CD8-positive, alpha-beta memory T cell (primary cell): ENCODE data around the gene MYH8. TPM values are rescaled to one million over a fixed set of nuclear protein-coding genes. Genes with fewer than 3 reads are reported as not detected.

Source experiments
- CTCF ChIA-PET: fragments of 350-600 bp; sonication (Branson Sonifier 250); formaldehyde crosslinking; loops from one replicate; lab custom pipeline; 2021; ENCODE audit warnings: antibody characterized with exemption; lab: Charles Lee
- POLR2A ChIA-PET: fragments of 350-600 bp; sonication (Branson Sonifier 250); formaldehyde crosslinking; loops from one replicate; lab custom pipeline; 2021; ENCODE audit warnings: antibody characterized with exemption; lab: Charles Lee
- DNase-seq, 5 donors: peaks; one replicate each; pipeline versions ENCODE4 v3.0.0 to v3.0.0-alpha.2; 2020 to 2022; ENCODE audit warnings: mixed read lengths in 1 of 5
- H3K27ac ChIP-seq: one replicate; pipeline ENCODE4 v1.7.0; 2013; ENCODE audit warnings: low read depth, mild to moderate bottlenecking, low read length, moderate library complexity
- H3K27me3 ChIP-seq: 2 replicates; pipeline ENCODE4 v1.7.0; 2013; ENCODE audit warnings: low read length, mild to moderate bottlenecking; ENCODE audit not compliant: insufficient read depth, poor library complexity, severe bottlenecking
- H3K36me3 ChIP-seq: 2 replicates; pipeline ENCODE4 v1.7.0; 2013; ENCODE audit warnings: mild to moderate bottlenecking, low read length, moderate library complexity; ENCODE audit not compliant: insufficient read depth
- H3K4me1 ChIP-seq: 2 replicates; pipeline ENCODE4 v1.7.0; 2013; ENCODE audit warnings: mild to moderate bottlenecking, low read length, moderate library complexity; ENCODE audit not compliant: insufficient read depth
- H3K4me3 ChIP-seq: 2 replicates; pipeline ENCODE4 v1.7.0; 2013; ENCODE audit warnings: mild to moderate bottlenecking, low read length
- H3K9me3 ChIP-seq: 2 replicates; pipeline ENCODE4 v1.7.0; 2013; ENCODE audit warnings: mild to moderate bottlenecking, low read length
- H3K27ac Mint-ChIP-seq, 8 donors: one replicate each; pipeline ENCODE4 v1.8.0; 2020 to 2021; ENCODE audit warnings: mixed read lengths in 8 of 8, mild to moderate bottlenecking in 6 of 8, inconsistent platforms in 3 of 8, moderate library complexity in 3 of 8
- H3K27me3 Mint-ChIP-seq, 2 donors: one replicate each; pipeline ENCODE4 v1.8.0; 2020 to 2021; ENCODE audit warnings: mixed read lengths in 2 of 2, mild to moderate bottlenecking in 1 of 2, moderate library complexity in 1 of 2
- H3K36me3 Mint-ChIP-seq, 3 donors: one replicate each; pipeline ENCODE4 v1.8.0; 2020 to 2021; ENCODE audit warnings: mixed read lengths in 3 of 3, inconsistent platforms in 1 of 3, mild to moderate bottlenecking in 1 of 3
- H3K4me1 Mint-ChIP-seq, 3 donors: one replicate each; pipeline ENCODE4 v1.8.0; 2020 to 2021; ENCODE audit warnings: mixed read lengths in 3 of 3, inconsistent platforms in 1 of 3, mild to moderate bottlenecking in 1 of 3
- H3K4me3 Mint-ChIP-seq, 7 donors: one replicate each; pipeline ENCODE4 v1.8.0; 2020 to 2021; ENCODE audit warnings: mixed read lengths in 7 of 7, mild to moderate bottlenecking in 6 of 7, moderate library complexity in 4 of 7, inconsistent platforms in 2 of 7
- H3K9me3 Mint-ChIP-seq, 5 donors: one replicate each; pipeline ENCODE4 v1.8.0; 2020 to 2022; ENCODE audit warnings: mixed read lengths in 5 of 5, mild to moderate bottlenecking in 3 of 5, moderate library complexity in 2 of 5, inconsistent platforms in 1 of 5
- polyA plus RNA-seq: library from polyadenylated mRNA; unstranded; fragments of 300-500 nt; fragmentation: Illumina TruSeq; gene quantifications from one replicate; pipeline ENCODE4 v1.2.3, GENCODE V29; 2021
- total RNA-seq, 2 experiments: library from RNA; stranded (reverse); gene quantifications; one replicate each; pipeline ENCODE4 v1.2.3, GENCODE V29; 2021

The MYH8 gene
- total and polyA plus RNA-seq, 3 experiments from 2014 or later, result not detected

GRCh38 chr17:10370016-10370608 is 51.6 kb downstream of the MYH8 start:
- Mint-ChIP-seq H3K9me3 (peaks cover 0 to 2% (median 0%) of the 10 kb centered on the region in 5 donors), H3K27me3 (peaks cover 5 to 8% of the 10 kb centered on the region in 2 donors), H3K27ac (no peak overlapping the region), H3K4me1 (no peaks in the 10 kb centered on the region), H3K4me3 (no peak overlapping the region), H3K36me3 (no peaks in the 10 kb centered on the region)
- Histone ChIP-seq H3K4me3 (no peak overlapping the region), H3K36me3 (no peaks in the 10 kb centered on the region), H3K9me3 (no peaks in the 10 kb centered on the region), H3K27ac (no peak overlapping the region), H3K27me3 (no peaks in the 10 kb centered on the region), H3K4me1 (no peaks in the 10 kb centered on the region)
- CTCF ChIA-PET, result no interaction called here
- no peak for DNase-seq
- POLR2A ChIA-PET, result no interaction called here

DNA sequence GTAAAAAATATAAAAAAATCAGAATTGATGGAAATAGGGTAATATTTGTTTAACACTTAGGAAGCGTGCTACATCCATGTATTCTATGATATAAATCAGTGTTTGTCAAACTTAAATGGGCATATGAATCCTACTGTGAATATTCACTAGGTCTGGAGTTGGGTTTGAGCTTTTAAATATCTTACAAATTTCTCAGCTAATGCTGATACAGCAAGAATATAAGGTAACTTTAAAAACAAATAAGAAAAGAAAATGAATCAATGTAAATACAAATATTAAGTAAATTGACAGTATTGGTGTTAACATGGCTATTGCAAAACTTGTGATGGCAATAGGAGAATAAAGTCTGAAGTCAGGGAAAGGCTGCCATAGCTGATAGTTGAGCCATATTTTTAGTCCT is 52.5 kb downstream of the MYH8 start:
- POLR2A ChIA-PET, result no interaction called here

DNA sequence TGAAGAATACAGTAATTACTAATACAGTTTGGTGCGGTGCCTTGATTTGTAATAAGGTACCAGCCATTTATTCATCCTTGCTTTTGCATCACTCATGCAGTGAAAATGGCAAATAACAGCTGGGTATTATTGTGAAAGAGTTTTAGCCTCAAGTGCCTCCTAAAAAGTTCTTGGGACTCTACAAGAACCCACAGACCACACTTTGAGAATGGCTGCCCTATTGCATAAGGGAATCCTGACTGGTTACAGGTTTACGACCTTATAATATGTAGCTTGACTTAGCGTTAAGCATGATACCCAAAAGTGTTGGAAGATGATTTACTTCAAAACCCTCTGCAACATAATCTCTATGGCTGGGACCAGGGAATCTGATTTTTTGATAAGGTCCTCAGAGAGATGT is 53.2 kb downstream of the MYH8 start:
- Histone ChIP-seq H3K36me3 (no peaks in the 10 kb centered on the region), H3K4me3 (no peak overlapping the region), H3K4me1 (no peaks in the 10 kb centered on the region), H3K27me3 (no peaks in the 10 kb centered on the region), H3K9me3 (no peaks in the 10 kb centered on the region), H3K27ac (no peak overlapping the region)
- CTCF ChIA-PET, result no interaction called here
- Mint-ChIP-seq H3K27ac (no peak overlapping the region), H3K4me3 (no peak overlapping the region), H3K36me3 (no peaks in the 10 kb centered on the region), H3K27me3 (peaks cover 0 to 7% of the 10 kb centered on the region in 2 donors), H3K9me3 (peaks cover 0 to 2% (median 0%) of the 10 kb centered on the region in 5 donors), H3K4me1 (no peaks in the 10 kb centered on the region)
- POLR2A ChIA-PET, result no interaction called here
- DNase-seq, result no peak

More for the DNA sequence above, 52.5 kb downstream of the MYH8 start:
- H3K9me3 Mint-ChIP-seq, result peaks cover 0 to 2% (median 0%) of the 10 kb centered on the region in 5 donors
- H3K27ac ChIP-seq, result no peak overlapping the region
- CTCF ChIA-PET, result no interaction called here
- no peak overlapping the region for H3K4me3 ChIP-seq
- H3K27me3 ChIP-seq, result no peaks in the 10 kb centered on the region
- H3K9me3 ChIP-seq, result no peaks in the 10 kb centered on the region
- H3K36me3 Mint-ChIP-seq, result no peaks in the 10 kb centered on the region
- no peaks in the 10 kb centered on the region for H3K4me1 ChIP-seq
- no peaks in the 10 kb centered on the region for H3K4me1 Mint-ChIP-seq
- no peaks in the 10 kb centered on the region for H3K36me3 ChIP-seq
- peaks cover 4% of the 10 kb centered on the region in 2 donors for H3K27me3 Mint-ChIP-seq
- H3K4me3 Mint-ChIP-seq, result no peak overlapping the region
- no peak for DNase-seq
- H3K27ac Mint-ChIP-seq, result no peak overlapping the region

- Mint-ChIP-seq H3K4me1 (no peaks in the 10 kb centered on the region), H3K27me3 (peaks cover 10 to 15% of the 10 kb centered on the region in 2 donors), H3K27ac (no peak overlapping the region), H3K36me3 (no peaks in the 10 kb centered on the region), H3K9me3 (peaks cover 0 to 2% (median 0%) of the 10 kb centered on the region in 5 donors), H3K4me3 (no peak overlapping the region)
- H3K36me3 ChIP-seq, result no peaks in the 10 kb centered on the region
- H3K4me1 ChIP-seq, result no peaks in the 10 kb centered on the region
- POLR2A ChIA-PET, result no interaction called here
- H3K27me3 ChIP-seq, result no peaks in the 10 kb centered on the region
- DNase-seq, result no peak
- H3K4me3 ChIP-seq, result no peak overlapping the region
- CTCF ChIA-PET, result no interaction called here
- H3K9me3 ChIP-seq, result no peaks in the 10 kb centered on the region
- no peak overlapping the region for H3K27ac ChIP-seq
Observed at GRCh38 chr17:10360578-10360977, 61.2 kb downstream of the MYH8 start.

DNA sequence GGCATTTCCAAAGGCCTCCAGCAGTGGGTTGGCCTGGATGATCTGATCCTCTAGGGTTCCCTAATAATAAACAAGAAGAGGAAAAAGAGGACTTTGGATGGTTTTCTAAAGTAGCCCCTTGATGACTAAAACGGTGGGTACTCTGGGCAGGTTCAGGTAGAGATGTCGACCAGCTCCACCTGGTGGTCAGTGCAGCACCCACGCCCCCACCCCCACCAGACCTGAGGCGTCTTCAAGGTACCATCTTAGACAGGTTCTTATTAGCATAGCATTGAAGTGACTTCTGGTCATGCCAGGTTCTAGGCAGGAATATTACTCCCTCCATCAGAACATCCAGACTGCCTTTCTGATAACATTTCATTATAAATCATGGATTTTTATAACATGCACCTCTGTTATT is 64.0 kb downstream of the MYH8 start:
- no peaks in the 10 kb centered on the region for H3K4me1 Mint-ChIP-seq
- H3K9me3 Mint-ChIP-seq, result peaks cover 0 to 4% (median 0%) of the 10 kb centered on the region in 5 donors
- Histone ChIP-seq H3K27ac (no peak overlapping the region), H3K4me1 (no peaks in the 10 kb centered on the region), H3K36me3 (no peaks in the 10 kb centered on the region), H3K9me3 (no peaks in the 10 kb centered on the region), H3K27me3 (no peaks in the 10 kb centered on the region), H3K4me3 (no peak overlapping the region)
- H3K27ac Mint-ChIP-seq, result no peak overlapping the region
- peak in 1 of 5 donors; percentile 3 for DNase-seq
- H3K36me3 Mint-ChIP-seq, result no peaks in the 10 kb centered on the region
- peaks cover 6 to 15% of the 10 kb centered on the region in 2 donors for H3K27me3 Mint-ChIP-seq
- ChIA-PET CTCF (no interaction called here), POLR2A (no interaction called here)
- no peak overlapping the region for H3K4me3 Mint-ChIP-seq

- no peak overlapping the region for H3K27ac ChIP-seq
- H3K27me3 ChIP-seq, result no peaks in the 10 kb centered on the region
- H3K4me3 ChIP-seq, result no peak overlapping the region
- peaks cover 3 to 6% of the 10 kb centered on the region in 2 donors for H3K27me3 Mint-ChIP-seq
- no peak overlapping the region for H3K4me3 Mint-ChIP-seq
- no peaks in the 10 kb centered on the region for H3K36me3 ChIP-seq
- POLR2A ChIA-PET, result no interaction called here
- peaks cover 0 to 2% (median 0%) of the 10 kb centered on the region in 5 donors for H3K9me3 Mint-ChIP-seq
- no peaks in the 10 kb centered on the region for H3K4me1 Mint-ChIP-seq
- no peak overlapping the region for H3K27ac Mint-ChIP-seq
- H3K9me3 ChIP-seq, result no peaks in the 10 kb centered on the region
- no peaks in the 10 kb centered on the region for H3K36me3 Mint-ChIP-seq
- DNase-seq, result no peak
- no peaks in the 10 kb centered on the region for H3K4me1 ChIP-seq
- CTCF ChIA-PET, result interaction anchor here (0.8 kb wide), 1 partner anchor 17 kb away, joined by 3 read pairs; no protein-coding TSS in a partner anchor
Observed at GRCh38 chr17:10354651-10355050, 67.1 kb downstream of the MYH8 start.

- ChIA-PET CTCF (no interaction called here), POLR2A (no interaction called here)
Observed at GRCh38 chr17:10352893-10353292, 68.9 kb downstream of the MYH8 start.

DNA sequence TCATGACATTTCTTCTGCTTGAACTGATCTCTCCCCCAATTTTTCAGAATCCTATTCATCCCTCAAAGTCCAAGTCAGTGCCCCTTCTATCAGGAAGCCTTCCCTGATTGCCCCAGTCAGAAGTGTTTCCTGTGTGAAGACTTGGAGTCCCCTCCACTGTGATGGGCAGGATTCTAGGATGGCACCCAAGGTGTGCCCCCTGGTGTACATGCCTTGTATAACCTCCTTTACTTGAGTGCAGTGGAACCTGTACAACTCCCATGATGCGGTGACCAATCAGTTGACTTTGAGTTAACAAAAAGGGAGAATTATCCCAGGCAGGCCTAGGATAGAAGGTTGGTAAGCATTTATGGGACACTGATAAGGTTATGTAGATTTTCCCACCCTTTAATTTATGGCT is 72.3 kb downstream of the MYH8 start:
- no peak overlapping the region for H3K4me3 Mint-ChIP-seq
- no peaks in the 10 kb centered on the region for H3K4me1 ChIP-seq
- H3K27ac Mint-ChIP-seq, result no peak overlapping the region
- no peaks in the 10 kb centered on the region for H3K4me1 Mint-ChIP-seq
- H3K27me3 ChIP-seq, result no peaks in the 10 kb centered on the region
- POLR2A ChIA-PET, result no interaction called here
- H3K9me3 Mint-ChIP-seq, result peaks cover 0 to 2% (median 0%) of the 10 kb centered on the region in 5 donors
- CTCF ChIA-PET, result no interaction called here
- no peak overlapping the region for H3K27ac ChIP-seq
- H3K36me3 ChIP-seq, result no peaks in the 10 kb centered on the region
- peaks cover 0 to 2% of the 10 kb centered on the region in 2 donors for H3K27me3 Mint-ChIP-seq
- no peak for DNase-seq
- no peaks in the 10 kb centered on the region for H3K9me3 ChIP-seq
- H3K4me3 ChIP-seq, result no peak overlapping the region
- no peaks in the 10 kb centered on the region for H3K36me3 Mint-ChIP-seq

More at GRCh38 chr17:10352893-10353292, 68.9 kb downstream of the MYH8 start:
- Mint-ChIP-seq H3K36me3 (no peaks in the 10 kb centered on the region), H3K27me3 (peaks cover 0 to 2% of the 10 kb centered on the region in 2 donors), H3K4me1 (no peaks in the 10 kb centered on the region), H3K9me3 (peaks cover 0 to 4% (median 0%) of the 10 kb centered on the region in 5 donors), H3K4me3 (no peak overlapping the region), H3K27ac (no peak overlapping the region)
- H3K4me3 ChIP-seq, result no peak overlapping the region
- H3K27me3 ChIP-seq, result no peaks in the 10 kb centered on the region
- no peaks in the 10 kb centered on the region for H3K4me1 ChIP-seq
- no peaks in the 10 kb centered on the region for H3K36me3 ChIP-seq
- H3K27ac ChIP-seq, result no peak overlapping the region
- no peaks in the 10 kb centered on the region for H3K9me3 ChIP-seq
- DNase-seq, result no peak
